Stomach (tissue), 9 donors: ENCODE results near the gene RPL36AL. TPM values are rescaled to one million over a fixed set of nuclear protein-coding genes. Genes with fewer than 3 reads are reported as not detected.

Source experiments
- DNase-seq, 2 donors: peaks; one replicate each; pipeline versions ENCODE4 v3.0.0 to v3.0.0-alpha.2; 2013 to 2019
- H3K27ac ChIP-seq, 5 donors: fragments of 200-600 bp in 4 of 5; sonication (generic) in 4 of 5; one replicate each; pipeline ENCODE4 v1.5.1; 2013 to 2019; ENCODE audit warnings: mild to moderate bottlenecking in 1 of 5, moderate library complexity in 1 of 5
- H3K27me3 ChIP-seq, 3 donors: fragments of 200-600 bp; sonication (generic); one replicate each; pipeline ENCODE4 v1.5.1; 2017 to 2019; ENCODE audit warnings: mixed run types in 1 of 3
- H3K36me3 ChIP-seq, 4 donors: fragments of 200-600 bp; sonication (generic); 1 replicate in 3 of 4; 2 replicates in 1 of 4; pipeline ENCODE4 v1.5.1; 2016 to 2019
- H3K4me1 ChIP-seq, 4 donors: fragments of 200-600 bp; sonication (generic); one replicate each; pipeline ENCODE4 v1.5.1; 2016 to 2019
- H3K4me3 ChIP-seq, 4 donors: fragments of 200-600 bp; sonication (generic) in 3 of 4; one replicate each; pipeline ENCODE4 v1.5.1; 2016 to 2019; ENCODE audit warnings: mild to moderate bottlenecking in 1 of 4
- H3K9me3 ChIP-seq, 4 donors: fragments of 200-600 bp; sonication (generic); one replicate each; pipeline ENCODE4 v1.5.1; 2016 to 2019
- CTCF ChIP-seq, 7 experiments: fragments of 450-650 bp in 4 of 7; fragments of 200-600 bp in 3 of 7; sonication (generic) in 3 of 7; IDR thresholded peaks; one replicate each; pipeline ENCODE4 v1.5.1; 2016 to 2019; ENCODE audit warnings: antibody characterized with exemption in 7 of 7, control low read depth in 2 of 7, mild to moderate bottlenecking in 1 of 7
- EP300 ChIP-seq: sonication (generic); formaldehyde crosslinking; IDR thresholded peaks from one replicate; pipeline ENCODE4 v1.6.1; 2017; ENCODE audit warnings: antibody characterized with exemption
- POLR2A ChIP-seq, 4 donors: fragments of 450-650 bp; IDR thresholded peaks; one replicate each; pipeline ENCODE4 v1.6.1; 2016; ENCODE audit warnings: antibody characterized with exemption in 4 of 4, control low read depth in 2 of 4, mild to moderate bottlenecking in 1 of 4, moderate library complexity in 1 of 4
- POLR2AphosphoS5 ChIP-seq, 3 donors: sonication (generic); formaldehyde crosslinking; IDR thresholded peaks; one replicate each; pipeline ENCODE4 v1.6.1; 2016; ENCODE audit warnings: antibody characterized with exemption in 3 of 3
- WGBS, 5 donors: extraction: QIAGEN DNeasy Blood & Tissue Kit in 3 of 5; methylation state at CpG; one replicate each; pipeline versions ENCODE4 v1.1.5 to v1.1.7; 2013 to 2018; 5-methylcytosine and 5-hydroxymethylcytosine counted together
- intact Hi-C: fragments of 100-400 bp; cut with DNase I; formaldehyde crosslinking; loops from one replicate; pipeline ENCODE4 v1.15.1; 2023; ENCODE audit warnings: low total_unique reads
- polyA plus RNA-seq, 3 donors: library from polyadenylated mRNA; stranded (reverse); fragments of 200-250 nt; gene quantifications; one replicate each; pipeline ENCODE4 v1.2.3, GENCODE V29; 2013
- total RNA-seq, 5 donors: library from RNA; depleted of rRNA; stranded (reverse); fragments of >200 nt; gene quantifications; one replicate each; pipeline versions ENCODE4 v1.1.0 to v1.2.3, GENCODE V29; 2014 to 2016
- donor health status: healthy with polysubstance abuse.
- donor health status: Bipolar disorder and iron deficiency.
- donor health status: healthy.

The RPL36AL gene
- total and polyA plus RNA-seq, 8 donors: 72.4 to 989 (median 195) TPM

GRCh38 chr14:49594347-49595091 lies 25.9 kb downstream of the RPL36AL start:
- Histone ChIP-seq H3K27me3 (no peaks in the 10 kb centered on the region), H3K36me3 (no peaks in the 10 kb centered on the region), H3K27ac (peak overlapping the region in 1 of 5 donors; percentile 15), H3K4me3 (no peak overlapping the region), H3K9me3 (no peaks in the 10 kb centered on the region), H3K4me1 (peaks cover 0 to 35% (median 13%) of the 10 kb centered on the region in 4 donors)
- 18 to 25% (median 24%) methylated on average over 4 of the region's 4 CpGs for WGBS, 5 donors
- DNase-seq: peak in 1 of 2 donors; percentile 80
- intact Hi-C loops: no loop called here
- no peak for TF ChIP-seq EP300
- TF ChIP-seq POLR2AphosphoS5 (IDR thresholded peaks at IDR 0.05): no peak
- TF ChIP-seq CTCF (IDR thresholded peaks at IDR 0.05): no peak
- no peak for TF ChIP-seq POLR2A (IDR thresholded peaks at IDR 0.05)

- Histone ChIP-seq H3K27ac (no peak overlapping the region), H3K4me3 (no peak overlapping the region), H3K9me3 (no peaks in the 10 kb centered on the region), H3K27me3 (no peaks in the 10 kb centered on the region), H3K4me1 (peaks cover 0 to 35% (median 13%) of the 10 kb centered on the region in 4 donors), H3K36me3 (no peaks in the 10 kb centered on the region)
- intact Hi-C loops: no loop called here
- TF ChIP-seq POLR2A (IDR thresholded peaks at IDR 0.05): no peak
- TF ChIP-seq CTCF (IDR thresholded peaks at IDR 0.05): no peak
- no peak for TF ChIP-seq POLR2AphosphoS5 (IDR thresholded peaks at IDR 0.05)
- no peak for TF ChIP-seq EP300
- DNase-seq: no peak
- WGBS, 5 donors: 30 to 45% (median 42%) methylated on average over 3 of the region's 3 CpGs
Observed at GRCh38 chr14:49593016-49593415, 27.4 kb downstream of the RPL36AL start.

GRCh38 chr14:49589387-49589786 lies 31.0 kb downstream of the RPL36AL start:
- 84 to 90% (median 89%) methylated on average over 3 of the region's 3 CpGs for WGBS, 5 donors
- Histone ChIP-seq H3K4me3 (no peak overlapping the region), H3K9me3 (no peaks in the 10 kb centered on the region), H3K27ac (no peak overlapping the region), H3K36me3 (peaks cover under 1 to 5% (median 2%) of the 10 kb centered on the region in 4 donors), H3K27me3 (no peaks in the 10 kb centered on the region), H3K4me1 (peaks cover 3 to 37% (median 12%) of the 10 kb centered on the region in 4 donors)
- TF ChIP-seq POLR2A (IDR thresholded peaks at IDR 0.05): no peak
- no peak for TF ChIP-seq EP300
- no peak for TF ChIP-seq POLR2AphosphoS5 (IDR thresholded peaks at IDR 0.05)
- intact Hi-C loops: no loop called here
- no peak for DNase-seq

- peak overlapping the region; percentile 61 to 92 (median 85) for H3K4me3 ChIP-seq
Observed at GRCh38 chr14:49586673-49587460, 33.6 kb downstream of the RPL36AL start.

More at GRCh38 chr14:49586673-49587460, 33.6 kb downstream of the RPL36AL start:
- Histone ChIP-seq H3K27ac (peak overlapping the region; percentile 84 to 98 (median 96)), H3K4me1 (peaks cover 17 to 48% (median 31%) of the 10 kb centered on the region in 4 donors), H3K27me3 (no peaks in the 10 kb centered on the region), H3K9me3 (no peaks in the 10 kb centered on the region), H3K36me3 (peaks cover 18 to 30% (median 26%) of the 10 kb centered on the region in 4 donors)
- 0 to 4% (median 1%) methylated on average over 11 to 13 of the region's 21 CpGs for WGBS, 5 donors
- TF ChIP-seq EP300: no peak
- TF ChIP-seq CTCF (IDR thresholded peaks at IDR 0.05): peak in 5 of 7 experiments; percentile 56 to 86 (median 79)
- peak in 1 of 2 donors; percentile 83 for DNase-seq
- intact Hi-C loops: no loop called here
